Stimulated activated CD8-positive, alpha-beta memory T cell treated with anti-CD3 and anti-CD28 coated beads, Interleukin-15, amount 100 ng/mL, for 48 hours (primary cell): ENCODE data around the gene HSD17B1.
A peak's percentile ranks its signal among the peaks of the same experiment; 100 is the strongest.
"Not testable (repeated sequence)": the region's sequence is repeated elsewhere in the genome, so short reads cannot be mapped to it uniquely, and the experiment has no call there.

Experiments
- DNase-seq, 2 donors: peaks; one replicate each; pipeline ENCODE4 v3.0.0-alpha.2; 2020; ENCODE audit warnings: low read depth in 2 of 2

Gene HSD17B1, protein sequence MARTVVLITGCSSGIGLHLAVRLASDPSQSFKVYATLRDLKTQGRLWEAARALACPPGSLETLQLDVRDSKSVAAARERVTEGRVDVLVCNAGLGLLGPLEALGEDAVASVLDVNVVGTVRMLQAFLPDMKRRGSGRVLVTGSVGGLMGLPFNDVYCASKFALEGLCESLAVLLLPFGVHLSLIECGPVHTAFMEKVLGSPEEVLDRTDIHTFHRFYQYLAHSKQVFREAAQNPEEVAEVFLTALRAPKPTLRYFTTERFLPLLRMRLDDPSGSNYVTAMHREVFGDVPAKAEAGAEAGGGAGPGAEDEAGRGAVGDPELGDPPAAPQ

DNA sequence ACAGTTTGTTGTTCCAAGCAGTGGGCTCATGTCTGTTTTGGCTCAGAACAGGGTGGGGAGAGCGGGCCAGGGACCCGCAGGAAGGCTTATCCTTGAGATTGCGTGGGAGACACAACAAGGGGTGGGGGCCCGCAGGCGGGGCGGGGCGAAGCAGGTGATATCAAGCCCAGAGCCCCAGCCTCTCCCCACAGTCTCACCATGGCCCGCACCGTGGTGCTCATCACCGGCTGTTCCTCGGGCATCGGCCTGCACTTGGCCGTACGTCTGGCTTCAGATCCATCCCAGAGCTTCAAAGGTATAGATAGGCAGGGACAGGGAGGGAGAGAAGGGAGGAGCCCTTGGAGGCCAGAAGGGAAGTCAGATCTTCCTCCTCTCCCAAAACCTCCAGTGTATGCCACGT lies at the start of gene HSD17B1:
HSD17B1 (plus strand) TSS at position 188 of the 400 bp plus-strand sequence; CDS start at position 199, 11 bp downstream.
- DNase-seq = not testable (repeated sequence)

DNA sequence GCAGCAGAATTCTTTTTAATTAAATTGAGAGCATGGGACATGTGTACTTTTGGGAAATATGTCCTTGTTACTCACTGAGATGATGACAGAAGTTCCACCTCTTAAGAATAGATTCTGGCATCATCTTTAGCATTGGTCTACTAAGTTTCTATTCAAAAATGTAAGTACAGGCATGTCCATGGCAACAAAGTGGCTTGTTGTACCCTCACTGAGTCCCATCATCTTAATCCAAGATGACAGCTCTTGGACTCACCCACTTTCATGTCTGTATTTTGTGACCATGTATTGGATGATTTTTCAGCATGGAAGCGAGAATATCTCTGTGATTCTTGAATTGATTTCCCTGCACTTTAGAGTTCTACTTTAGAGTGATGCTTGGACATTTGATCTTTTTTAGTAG lies 49.8 kb upstream of the HSD17B1 start:
- DNase-seq = no peak

DNA sequence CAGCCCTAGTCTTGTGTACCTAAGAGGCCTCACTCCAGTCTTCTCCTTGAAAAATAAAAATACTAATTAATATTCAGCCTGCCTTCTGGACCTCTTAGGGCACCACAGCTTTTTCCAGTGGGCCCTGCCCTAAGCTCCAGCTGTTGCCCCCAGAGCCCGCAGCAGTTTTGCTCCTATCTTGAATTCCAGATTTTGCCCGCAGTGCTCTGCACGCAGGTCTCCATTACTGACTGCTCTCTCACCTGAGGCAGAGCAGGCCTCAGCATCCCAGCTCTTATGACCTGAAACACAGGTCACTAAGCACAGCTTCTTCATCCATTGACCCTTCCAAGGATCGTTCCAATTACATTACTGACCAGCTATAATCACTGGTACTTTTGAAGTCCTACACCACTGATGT lies 45.1 kb upstream of the HSD17B1 start:
- DNase-seq = no peak

GRCh38 chr17:42508426-42509165 lies 44.1 kb upstream of the HSD17B1 start:
- no peak for DNase-seq

GRCh38 chr17:42509409-42509808 lies 43.3 kb upstream of the HSD17B1 start:
- no peak for DNase-seq

- DNase-seq = no peak
Observed at GRCh38 chr17:42509841-42510240, 42.9 kb upstream of the HSD17B1 start.

DNA sequence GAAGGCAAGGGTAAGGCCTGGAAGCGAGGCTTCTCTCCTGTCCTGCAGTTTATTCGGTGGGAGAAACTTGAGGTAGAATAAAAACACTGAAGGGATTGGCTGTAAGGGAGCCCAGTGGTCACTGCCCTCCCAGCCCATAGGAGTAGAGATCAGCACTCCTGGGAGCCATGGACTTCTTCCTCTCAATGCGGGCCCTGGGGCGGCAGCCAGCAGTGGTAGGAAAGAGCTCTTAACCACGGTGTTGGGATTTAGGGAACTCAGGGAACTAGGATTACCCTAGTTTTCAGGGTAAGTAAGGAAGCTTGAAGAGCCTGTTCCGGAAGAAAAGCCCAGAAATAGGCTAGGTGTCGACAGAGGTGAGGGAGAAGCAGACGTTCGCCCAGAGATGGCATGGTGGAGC lies 40.5 kb upstream of the HSD17B1 start:
- no peak for DNase-seq

DNA sequence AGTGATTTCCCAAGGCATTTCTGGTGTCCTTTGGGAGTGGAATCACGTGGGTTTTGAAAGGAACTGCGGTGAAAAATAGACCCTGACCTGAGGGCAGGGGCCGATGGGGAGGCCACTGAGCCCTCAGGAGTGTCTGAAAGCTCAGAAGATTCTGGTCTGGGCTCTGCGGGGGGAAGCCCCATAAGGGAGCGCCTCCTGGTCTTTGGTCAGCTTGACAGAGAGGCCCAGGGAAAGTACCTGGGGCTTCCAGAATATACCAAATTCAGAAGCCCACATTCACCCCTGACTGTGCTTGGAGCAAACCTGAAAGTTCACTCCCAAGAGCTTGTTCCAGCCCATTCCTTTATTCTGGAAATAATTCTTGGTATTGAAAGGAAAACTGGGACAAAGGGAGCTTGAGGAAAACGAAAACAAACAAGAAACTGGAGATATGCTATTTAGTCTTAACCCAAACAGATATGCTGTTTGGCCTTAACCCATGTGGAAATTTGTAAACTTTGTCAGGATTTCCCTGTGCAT lies 39.9 kb upstream of the HSD17B1 start:
- no peak for DNase-seq

- DNase-seq = no peak
Observed at GRCh38 chr17:42513686-42514085, 39.0 kb upstream of the HSD17B1 start.

GRCh38 chr17:42514279-42514678 lies 38.4 kb upstream of the HSD17B1 start:
- no peak for DNase-seq

- DNase-seq = no peak
Observed at GRCh38 chr17:42514867-42515266, 37.9 kb upstream of the HSD17B1 start.

DNA sequence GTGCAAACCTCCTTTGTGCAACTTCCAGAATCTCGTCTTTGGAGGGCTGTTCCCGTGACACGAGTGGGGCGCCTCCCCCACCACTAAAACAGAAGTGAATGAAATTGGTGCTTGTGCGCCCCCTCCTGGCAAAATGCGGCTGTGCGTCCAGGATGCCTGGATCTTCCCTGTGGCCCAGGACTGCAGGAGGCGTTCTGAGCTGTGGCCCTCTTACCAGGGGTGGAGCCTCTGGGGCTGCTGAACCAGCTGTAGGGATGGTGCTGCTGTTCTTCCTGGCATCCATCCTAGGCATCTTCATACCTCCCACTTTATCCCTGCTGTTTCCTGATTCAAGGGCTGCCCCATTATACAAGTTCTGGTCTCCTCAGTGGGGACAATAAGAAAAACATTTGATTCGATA lies 35.2 kb upstream of the HSD17B1 start:
- peak; percentile 55 for DNase-seq

- no peak for DNase-seq
Observed at GRCh38 chr17:42518046-42518754, 34.5 kb upstream of the HSD17B1 start.

DNA sequence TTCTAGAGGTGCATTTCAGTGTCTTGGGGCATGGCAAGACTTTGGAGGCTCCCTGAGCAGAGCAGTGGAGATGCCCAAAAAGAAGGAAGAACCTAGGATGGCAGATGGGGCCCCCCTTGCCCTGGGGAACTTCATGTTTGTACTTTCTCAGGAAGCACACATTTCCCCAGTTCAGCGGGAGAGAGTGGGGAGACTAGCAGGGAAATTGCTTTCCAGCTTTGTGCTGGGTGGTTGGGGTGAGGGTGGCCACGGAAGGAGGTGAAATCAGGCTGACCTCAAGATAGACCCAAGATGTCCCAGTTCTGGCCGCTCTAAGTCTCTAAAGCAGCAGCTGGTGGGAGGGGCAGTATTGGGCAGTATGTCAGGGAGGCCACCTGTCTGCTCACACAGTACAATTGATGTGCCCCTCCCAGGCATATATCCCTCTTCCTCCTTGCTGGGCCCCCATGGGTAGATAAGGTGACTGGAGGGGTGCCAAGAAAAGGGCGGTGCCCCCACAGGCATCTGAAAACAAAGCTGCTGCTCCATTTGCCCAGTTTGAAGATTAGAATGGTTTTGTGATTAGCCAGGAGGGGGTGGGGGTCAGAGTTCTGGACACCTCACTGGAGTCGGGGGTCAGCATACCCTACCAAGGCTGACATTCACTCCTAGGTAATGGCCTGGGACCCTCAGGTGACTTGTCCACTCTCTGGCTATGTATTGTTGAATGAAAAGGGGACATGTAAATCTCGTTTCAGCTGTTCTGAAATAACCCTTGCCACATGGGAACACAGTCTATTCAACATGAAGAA lies 33.8 kb upstream of the HSD17B1 start:
- DNase-seq = no peak

DNA sequence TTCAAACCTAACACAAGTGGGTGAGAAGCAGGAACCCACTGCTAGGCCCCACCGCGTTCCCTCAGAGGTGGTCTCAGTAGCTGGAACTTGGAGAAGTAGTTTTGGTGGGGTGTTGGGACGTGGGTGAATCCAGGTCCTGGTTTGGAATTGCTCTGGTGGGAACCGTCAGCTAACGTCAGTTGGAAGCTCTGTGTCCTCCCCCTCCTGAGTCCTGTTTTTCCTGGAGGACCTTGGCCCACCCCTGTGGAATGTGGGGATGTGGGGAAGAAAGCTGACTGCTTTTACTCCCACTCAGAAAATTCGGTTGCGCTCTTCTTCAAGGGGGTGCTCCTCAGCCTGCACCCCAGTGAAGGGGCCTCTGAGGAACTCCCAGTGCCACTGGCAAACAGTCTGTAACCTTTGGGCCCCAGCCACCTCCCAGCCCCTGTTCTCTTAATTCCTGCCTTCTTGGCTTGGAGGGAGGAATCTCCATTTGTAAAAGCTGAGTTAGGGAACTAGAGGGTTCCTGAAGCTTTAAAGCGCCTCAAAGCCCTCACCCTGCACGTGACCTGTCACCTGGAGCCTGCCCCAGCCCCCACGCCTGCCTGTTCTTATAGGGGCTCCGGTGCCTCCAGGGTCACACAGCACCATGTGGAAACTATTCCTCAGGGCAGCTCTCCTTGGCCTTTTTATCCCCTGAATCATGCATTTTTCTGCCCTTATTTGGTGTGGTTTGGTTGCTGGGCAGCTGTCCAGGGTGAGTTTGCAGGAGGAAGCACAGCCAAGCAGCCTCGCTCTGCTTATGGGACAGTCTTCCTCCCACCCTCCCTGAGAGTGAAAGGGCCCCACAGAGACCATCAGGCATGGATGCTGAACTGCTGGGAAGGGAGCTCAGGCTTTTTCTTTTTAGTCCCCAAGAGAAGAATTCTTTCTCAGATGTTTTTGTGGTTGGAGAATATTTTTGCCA lies 32.9 kb upstream of the HSD17B1 start:
- DNase-seq = no peak

DNA sequence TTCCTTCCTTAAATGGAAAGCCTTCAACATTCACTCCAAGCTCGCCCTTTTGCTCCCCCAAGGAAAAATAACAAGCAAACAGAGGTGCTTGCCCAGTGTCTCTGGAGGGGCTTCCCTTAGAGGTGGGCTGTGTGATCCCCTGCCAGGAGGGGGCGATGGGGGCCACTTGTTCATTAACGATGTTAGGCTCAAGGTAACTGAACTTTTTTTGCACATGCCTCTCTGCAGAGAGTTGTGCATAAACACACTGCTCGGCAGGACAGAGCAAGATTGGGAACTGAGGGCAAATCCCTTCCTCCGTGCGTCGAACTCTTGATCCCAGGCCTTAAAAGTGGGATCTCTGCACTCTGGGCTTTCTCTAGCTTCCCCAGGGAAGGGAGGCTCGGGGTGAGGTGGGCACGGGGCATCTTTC lies 32.2 kb upstream of the HSD17B1 start:
- no peak for DNase-seq

GRCh38 chr17:42521036-42521435 lies 31.7 kb upstream of the HSD17B1 start:
- no peak for DNase-seq

GRCh38 chr17:42521666-42522262 lies 31.0 kb upstream of the HSD17B1 start:
- no peak for DNase-seq

DNA sequence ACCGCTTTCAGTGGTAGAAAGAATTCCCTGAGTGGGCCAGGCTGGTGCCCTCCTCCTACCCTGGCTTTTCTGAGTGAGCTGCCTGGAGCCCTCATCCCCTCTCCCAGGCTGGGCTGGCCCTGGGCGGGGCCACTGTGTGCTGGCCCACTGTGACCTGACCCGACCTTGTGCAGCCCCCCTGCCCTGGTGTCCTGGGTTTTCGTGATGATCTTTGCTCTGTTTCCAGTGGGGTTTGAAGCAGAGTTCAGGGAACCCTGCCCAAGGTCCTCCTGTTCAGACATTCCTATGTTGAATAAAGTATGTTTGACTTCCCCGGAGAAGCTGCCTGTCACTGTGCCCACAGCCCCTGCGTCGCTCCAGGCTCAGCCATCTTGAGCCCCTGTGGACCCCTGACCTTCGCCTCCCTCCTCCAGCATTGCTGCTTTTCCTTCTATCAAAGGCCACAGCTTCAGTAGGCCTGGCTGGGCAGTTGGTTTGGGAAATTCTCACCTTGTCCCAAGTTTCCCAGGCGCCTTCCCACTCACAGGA lies 30.4 kb upstream of the HSD17B1 start:
- no peak for DNase-seq

- DNase-seq = no peak
Observed at GRCh38 chr17:42522798-42523278, 29.9 kb upstream of the HSD17B1 start.
